ENCODE measurements around the gene HIF3A. TPM values are rescaled to one million over a fixed set of nuclear protein-coding genes. Genes with fewer than 3 reads are reported as not detected.

HIF3A gene
- total and polyA plus RNA-seq, 9 of the 15 experiments (the other 6 are each of a cell fraction or from before 2014, with no cell fraction given), result 0.29 TPM; not detected in 8

DNA sequence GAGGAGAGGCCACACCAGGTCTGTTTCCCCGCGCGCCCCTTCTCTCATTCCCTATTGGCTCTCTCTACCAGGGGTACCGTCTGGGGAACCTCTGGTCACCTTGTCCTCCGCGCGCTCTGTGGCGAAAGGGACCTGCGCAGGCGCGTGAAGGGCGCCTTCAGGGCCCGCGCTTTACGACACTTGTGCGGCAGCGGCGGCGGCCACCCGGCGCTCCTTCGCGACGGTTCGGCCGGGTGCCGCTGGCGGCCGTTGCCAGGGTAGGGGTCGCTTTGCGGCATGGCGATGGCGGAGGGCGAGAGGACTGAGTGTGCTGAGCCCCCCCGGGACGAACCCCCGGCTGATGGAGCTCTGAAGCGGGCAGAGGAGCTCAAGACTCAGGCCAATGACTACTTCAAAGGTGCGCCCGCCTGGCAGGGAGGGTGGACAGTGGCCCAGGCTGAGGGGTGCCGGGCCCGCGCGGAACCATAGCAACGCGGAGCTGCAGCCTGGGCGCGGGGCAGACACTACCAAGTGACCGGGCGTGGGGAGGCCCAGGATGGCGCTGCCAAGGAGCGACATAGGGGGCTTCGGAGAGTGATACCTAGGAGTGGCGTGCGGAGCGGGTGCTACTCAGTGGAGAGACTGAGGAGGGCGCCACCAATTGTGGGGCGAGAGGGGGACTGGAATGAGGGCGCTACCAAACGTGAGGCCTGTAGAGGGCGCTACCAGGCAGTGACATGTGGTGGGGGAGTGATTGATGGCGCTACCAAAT, 50.2 kb downstream of the HIF3A start, which contains the start of gene PPP5C (continued):
- TF ChIP-seq MEF2A (IDR thresholded peaks at IDR 0.05; ENCODE audit: control insufficient read depth, low read depth, low read length) (no peak), FUS (optimal IDR thresholded peaks at IDR 0.05; ENCODE audit: low read depth, low read length) (no peak), LEF1 (IDR thresholded peaks at IDR 0.05) (peak; percentile 74; the same call in 1 of the 2 replicates), POLR3A (IDR thresholded peaks at IDR 0.05; ENCODE audit: borderline replicate concordance, extremely low read depth, insufficient read depth, insufficient read length) (no peak), ZNF584 (CRISPR knock-in tag; IDR thresholded peaks at IDR 0.05; ENCODE audit: low read depth) (no peak), EGR1 (conservative IDR thresholded peaks at IDR 0.05) (peak; percentile 92), ZNF239 (CRISPR knock-in tag; IDR thresholded peaks at IDR 0.05) (no peak), ZNF507 (tag; conservative IDR thresholded peaks at IDR 0.05) (no peak), ZNF347 (CRISPR knock-in tag; IDR thresholded peaks at IDR 0.05; ENCODE audit: low read depth) (no peak), SRSF1 (IDR thresholded peaks at IDR 0.05; ENCODE audit: low read depth, low read length) (peak; percentile 65; the same call in 1 of the 2 replicates), EZH2 (IDR thresholded peaks at IDR 0.05; ENCODE audit: borderline replicate concordance, low read depth, low read length) (no peak), SAP30 (IDR thresholded peaks at IDR 0.05; ENCODE audit: borderline replicate concordance, insufficient read depth, low read depth, low read length, poor library complexity, severe bottlenecking) (no peak), NFIX (CRISPR knock-in tag; IDR thresholded peaks at IDR 0.05; ENCODE audit: low read depth) (no peak), LCOR (CRISPR knock-in tag; IDR thresholded peaks at IDR 0.05) (peak; percentile 43; the same call in 1 of the 2 replicates)
- TF ChIP-seq, protein P1, sequence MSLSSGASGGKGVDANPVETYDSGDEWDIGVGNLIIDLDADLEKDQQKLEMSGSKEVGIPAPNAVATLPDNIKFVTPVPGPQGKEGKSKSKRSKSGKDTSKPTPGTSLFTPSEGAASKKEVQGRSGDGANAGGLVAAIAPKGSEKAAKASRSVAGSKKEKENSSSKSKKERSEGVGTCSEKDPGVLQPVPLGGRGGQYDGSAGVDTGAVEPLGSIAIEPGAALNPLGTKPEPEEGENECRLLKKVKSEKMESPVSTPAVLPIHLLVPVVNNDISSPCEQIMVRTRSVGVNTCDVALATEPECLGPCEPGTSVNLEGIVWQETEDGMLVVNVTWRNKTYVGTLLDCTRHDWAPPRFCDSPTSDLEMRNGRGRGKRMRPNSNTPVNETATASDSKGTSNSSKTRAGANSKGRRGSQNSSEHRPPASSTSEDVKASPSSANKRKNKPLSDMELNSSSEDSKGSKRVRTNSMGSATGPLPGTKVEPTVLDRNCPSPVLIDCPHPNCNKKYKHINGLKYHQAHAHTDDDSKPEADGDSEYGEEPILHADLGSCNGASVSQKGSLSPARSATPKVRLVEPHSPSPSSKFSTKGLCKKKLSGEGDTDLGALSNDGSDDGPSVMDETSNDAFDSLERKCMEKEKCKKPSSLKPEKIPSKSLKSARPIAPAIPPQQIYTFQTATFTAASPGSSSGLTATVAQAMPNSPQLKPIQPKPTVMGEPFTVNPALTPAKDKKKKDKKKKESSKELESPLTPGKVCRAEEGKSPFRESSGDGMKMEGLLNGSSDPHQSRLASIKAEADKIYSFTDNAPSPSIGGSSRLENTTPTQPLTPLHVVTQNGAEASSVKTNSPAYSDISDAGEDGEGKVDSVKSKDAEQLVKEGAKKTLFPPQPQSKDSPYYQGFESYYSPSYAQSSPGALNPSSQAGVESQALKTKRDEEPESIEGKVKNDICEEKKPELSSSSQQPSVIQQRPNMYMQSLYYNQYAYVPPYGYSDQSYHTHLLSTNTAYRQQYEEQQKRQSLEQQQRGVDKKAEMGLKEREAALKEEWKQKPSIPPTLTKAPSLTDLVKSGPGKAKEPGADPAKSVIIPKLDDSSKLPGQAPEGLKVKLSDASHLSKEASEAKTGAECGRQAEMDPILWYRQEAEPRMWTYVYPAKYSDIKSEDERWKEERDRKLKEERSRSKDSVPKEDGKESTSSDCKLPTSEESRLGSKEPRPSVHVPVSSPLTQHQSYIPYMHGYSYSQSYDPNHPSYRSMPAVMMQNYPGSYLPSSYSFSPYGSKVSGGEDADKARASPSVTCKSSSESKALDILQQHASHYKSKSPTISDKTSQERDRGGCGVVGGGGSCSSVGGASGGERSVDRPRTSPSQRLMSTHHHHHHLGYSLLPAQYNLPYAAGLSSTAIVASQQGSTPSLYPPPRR (CRISPR knock-in tag; IDR thresholded peaks at IDR 0.05; ENCODE audit: borderline replicate concordance), result no peak
- TF ChIP-seq, protein P2, sequence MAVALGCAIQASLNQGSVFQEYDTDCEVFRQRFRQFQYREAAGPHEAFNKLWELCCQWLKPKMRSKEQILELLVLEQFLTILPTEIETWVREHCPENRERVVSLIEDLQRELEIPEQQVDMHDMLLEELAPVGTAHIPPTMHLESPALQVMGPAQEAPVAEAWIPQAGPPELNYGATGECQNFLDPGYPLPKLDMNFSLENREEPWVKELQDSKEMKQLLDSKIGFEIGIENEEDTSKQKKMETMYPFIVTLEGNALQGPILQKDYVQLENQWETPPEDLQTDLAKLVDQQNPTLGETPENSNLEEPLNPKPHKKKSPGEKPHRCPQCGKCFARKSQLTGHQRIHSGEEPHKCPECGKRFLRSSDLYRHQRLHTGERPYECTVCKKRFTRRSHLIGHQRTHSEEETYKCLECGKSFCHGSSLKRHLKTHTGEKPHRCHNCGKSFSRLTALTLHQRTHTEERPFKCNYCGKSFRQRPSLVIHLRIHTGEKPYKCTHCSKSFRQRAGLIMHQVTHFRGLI (CRISPR knock-in tag; IDR thresholded peaks at IDR 0.05), result no peak
- TF ChIP-seq, protein P3, sequence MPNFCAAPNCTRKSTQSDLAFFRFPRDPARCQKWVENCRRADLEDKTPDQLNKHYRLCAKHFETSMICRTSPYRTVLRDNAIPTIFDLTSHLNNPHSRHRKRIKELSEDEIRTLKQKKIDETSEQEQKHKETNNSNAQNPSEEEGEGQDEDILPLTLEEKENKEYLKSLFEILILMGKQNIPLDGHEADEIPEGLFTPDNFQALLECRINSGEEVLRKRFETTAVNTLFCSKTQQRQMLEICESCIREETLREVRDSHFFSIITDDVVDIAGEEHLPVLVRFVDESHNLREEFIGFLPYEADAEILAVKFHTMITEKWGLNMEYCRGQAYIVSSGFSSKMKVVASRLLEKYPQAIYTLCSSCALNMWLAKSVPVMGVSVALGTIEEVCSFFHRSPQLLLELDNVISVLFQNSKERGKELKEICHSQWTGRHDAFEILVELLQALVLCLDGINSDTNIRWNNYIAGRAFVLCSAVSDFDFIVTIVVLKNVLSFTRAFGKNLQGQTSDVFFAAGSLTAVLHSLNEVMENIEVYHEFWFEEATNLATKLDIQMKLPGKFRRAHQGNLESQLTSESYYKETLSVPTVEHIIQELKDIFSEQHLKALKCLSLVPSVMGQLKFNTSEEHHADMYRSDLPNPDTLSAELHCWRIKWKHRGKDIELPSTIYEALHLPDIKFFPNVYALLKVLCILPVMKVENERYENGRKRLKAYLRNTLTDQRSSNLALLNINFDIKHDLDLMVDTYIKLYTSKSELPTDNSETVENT (CRISPR knock-in tag; IDR thresholded peaks at IDR 0.05), result no peak
- TF ChIP-seq, protein P4, sequence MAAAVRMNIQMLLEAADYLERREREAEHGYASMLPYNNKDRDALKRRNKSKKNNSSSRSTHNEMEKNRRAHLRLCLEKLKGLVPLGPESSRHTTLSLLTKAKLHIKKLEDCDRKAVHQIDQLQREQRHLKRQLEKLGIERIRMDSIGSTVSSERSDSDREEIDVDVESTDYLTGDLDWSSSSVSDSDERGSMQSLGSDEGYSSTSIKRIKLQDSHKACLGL (CRISPR knock-in tag; IDR thresholded peaks at IDR 0.05; ENCODE audit: borderline replicate concordance, poor library complexity, severe bottlenecking), result no peak
